Endodermal cell (in vitro differentiated cells): ENCODE measurements around the gene PACRGL. TPM values are rescaled to one million over a fixed set of nuclear protein-coding genes. Genes with fewer than 3 reads are reported as not detected.

ENCODE experiments used
- DNase-seq: peaks from one replicate; pipeline ENCODE4 v3.0.0-alpha.2; 2017
- H3K27ac ChIP-seq: 2 replicates; pipeline ENCODE4 v1.5.1; 2013; ENCODE audit warnings: mild to moderate bottlenecking, low read depth, low read length, moderate library complexity
- H3K27me3 ChIP-seq: 2 replicates; pipeline ENCODE4 v1.6.1; 2013; ENCODE audit warnings: mild to moderate bottlenecking, low read length, moderate library complexity; ENCODE audit not compliant: insufficient read depth, control insufficient read depth, poor library complexity, severe bottlenecking
- H3K36me3 ChIP-seq: 2 replicates; pipeline ENCODE4 v1.7.0; 2013; ENCODE audit warnings: mild to moderate bottlenecking, low read length, moderate library complexity; ENCODE audit not compliant: control insufficient read depth, insufficient read depth
- H3K4me1 ChIP-seq: one replicate; pipeline ENCODE4 v1.7.0; 2013; ENCODE audit warnings: low read length; ENCODE audit not compliant: control insufficient read depth, insufficient read depth
- H3K4me3 ChIP-seq: 2 replicates; pipeline ENCODE4 v1.5.1; 2013; ENCODE audit warnings: mild to moderate bottlenecking, low read length, moderate library complexity
- H3K9ac ChIP-seq: 2 replicates; pipeline ENCODE4 v1.6.1; 2013; ENCODE audit warnings: mild to moderate bottlenecking, low read length, moderate library complexity; ENCODE audit not compliant: poor library complexity, severe bottlenecking; ENCODE audit errors: extremely low read depth
- H3K9me3 ChIP-seq: 2 replicates; pipeline ENCODE4 v1.6.1; 2013; ENCODE audit warnings: mild to moderate bottlenecking, low read length, moderate library complexity; ENCODE audit not compliant: control insufficient read depth
- H3K27ac Mint-ChIP-seq: 2 replicates; pipeline ENCODE4 v1.8.0; 2020; ENCODE audit warnings: mixed read lengths
- H3K27me3 Mint-ChIP-seq: 2 replicates; pipeline ENCODE4 v1.8.0; 2021; ENCODE audit warnings: mild to moderate bottlenecking, mixed read lengths; ENCODE audit not compliant: insufficient read depth
- H3K36me3 Mint-ChIP-seq: 2 replicates; pipeline ENCODE4 v1.8.0; 2020; ENCODE audit warnings: low read depth, mixed read lengths
- H3K4me1 Mint-ChIP-seq: 2 replicates; pipeline ENCODE4 v1.8.0; 2020; ENCODE audit warnings: mixed read lengths
- H3K4me3 Mint-ChIP-seq: 2 replicates; pipeline ENCODE4 v1.8.0; 2020; ENCODE audit warnings: mild to moderate bottlenecking, moderate library complexity, mixed read lengths
- H3K9me3 Mint-ChIP-seq: 2 replicates; pipeline ENCODE4 v1.8.0; 2020; ENCODE audit warnings: mild to moderate bottlenecking, mixed read lengths
- CTCF ChIP-seq: fragments of 200-600 bp; sonication (generic); conservative IDR thresholded peaks from 2 replicates; pipeline ENCODE4 v1.5.0; 2021; ENCODE audit warnings: antibody characterized with exemption, mild to moderate bottlenecking
- WGBS, 2 experiments: methylation state at CpG; one replicate each; pipeline versions ENCODE4 v1.1.5 to v1.1.7; 2013; ENCODE audit warnings: missing lambda C conversion rate in 2 of 2, mixed read lengths in 1 of 2; ENCODE audit not compliant: insufficient coverage in 1 of 2, insufficient read length in 1 of 2; 5-methylcytosine and 5-hydroxymethylcytosine counted together
- total RNA-seq, 2 donors: library from RNA; stranded (reverse); fragmentation: NEBNext Ultra II Directional in 1 of 2; extraction: Animal tissue kit (Norgen Biotek cat#: 25700) in 1 of 2; gene quantifications; 2 replicates in 1 of 2; 3 replicates in 1 of 2; pipeline ENCODE4 v1.2.1, GENCODE V29; 2021

The PACRGL gene
- total RNA-seq, 2 donors from 2014 or later, result 19.4 to 24.2 TPM

DNA sequence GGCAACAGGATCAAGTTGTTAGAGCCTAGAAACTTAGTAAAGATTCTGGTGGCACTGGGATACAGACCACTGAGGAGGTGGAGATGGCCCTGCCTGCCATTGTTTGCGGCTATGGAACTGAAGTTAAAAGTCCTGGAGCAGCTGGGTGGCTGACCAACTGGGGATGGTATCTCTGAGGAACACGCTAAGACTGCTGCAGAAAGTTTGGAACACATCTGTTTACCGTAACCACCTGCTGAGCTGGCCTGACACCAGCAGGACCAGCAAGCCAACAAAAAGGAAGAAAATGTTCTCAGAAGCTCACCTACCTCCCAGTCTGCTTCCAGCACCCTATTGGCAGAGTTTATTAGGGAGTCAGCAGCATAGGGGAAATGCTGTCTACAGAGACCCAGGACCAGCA is 17.4 kb upstream of the PACRGL start:
- Histone ChIP-seq H3K4me1 (peaks cover 3% of the 10 kb centered on the region), H3K4me3 (no peak overlapping the region), H3K27me3 (peaks cover 94% of the 10 kb centered on the region), H3K9ac (no peak overlapping the region), H3K9me3 (peaks cover 5% of the 10 kb centered on the region), H3K27ac (no peak overlapping the region), H3K36me3 (no peaks in the 10 kb centered on the region)
- Mint-ChIP-seq H3K4me1 (peaks cover 6% of the 10 kb centered on the region), H3K9me3 (peaks cover under 1% of the 10 kb centered on the region), H3K27me3 (peaks cover 85% of the 10 kb centered on the region), H3K27ac (no peak overlapping the region), H3K36me3 (no peaks in the 10 kb centered on the region), H3K4me3 (no peak overlapping the region)
- peak; percentile 45 for DNase-seq
- TF ChIP-seq CTCF, result no peak
- WGBS, 2 experiments, result 84 to 95% methylated on average over 3 of the region's 3 CpGs

GRCh38 chr4:20683766-20684165 is 16.5 kb upstream of the PACRGL start:
- WGBS, 2 experiments, result 95% methylated on average over 3 of the region's 3 CpGs; no CpG with 5 or more reads in 1 of the 2 experiments
- peaks cover 91% of the 10 kb centered on the region for H3K27me3 ChIP-seq
- no peaks in the 10 kb centered on the region for H3K36me3 ChIP-seq
- H3K27ac Mint-ChIP-seq, result no peak overlapping the region
- DNase-seq, result no peak
- TF ChIP-seq CTCF, result no peak
- peaks cover 80% of the 10 kb centered on the region for H3K27me3 Mint-ChIP-seq
- H3K36me3 Mint-ChIP-seq, result no peaks in the 10 kb centered on the region
- H3K4me1 Mint-ChIP-seq, result peaks cover 6% of the 10 kb centered on the region
- H3K4me1 ChIP-seq, result peaks cover 3% of the 10 kb centered on the region
- no peak overlapping the region for H3K4me3 Mint-ChIP-seq
- H3K9ac ChIP-seq, result no peak overlapping the region
- H3K4me3 ChIP-seq, result no peak overlapping the region
- H3K9me3 ChIP-seq, result no peaks in the 10 kb centered on the region
- H3K9me3 Mint-ChIP-seq, result no peaks in the 10 kb centered on the region
- H3K27ac ChIP-seq, result no peak overlapping the region

GRCh38 chr4:20684852-20685763 is 15.2 kb upstream of the PACRGL start:
- Mint-ChIP-seq H3K27ac (no peak overlapping the region), H3K36me3 (no peaks in the 10 kb centered on the region), H3K4me1 (peaks cover 6% of the 10 kb centered on the region), H3K4me3 (no peak overlapping the region), H3K9me3 (no peaks in the 10 kb centered on the region), H3K27me3 (peaks cover 67% of the 10 kb centered on the region)
- H3K36me3 ChIP-seq, result no peaks in the 10 kb centered on the region
- 18 to 48% methylated on average over 2 to 6 of the region's 6 CpGs for WGBS, 2 experiments
- H3K4me3 ChIP-seq, result no peak overlapping the region
- no peak overlapping the region for H3K27ac ChIP-seq
- H3K4me1 ChIP-seq, result peaks cover 3% of the 10 kb centered on the region
- peaks cover 78% of the 10 kb centered on the region for H3K27me3 ChIP-seq
- DNase-seq, result no peak
- TF ChIP-seq CTCF, result peak; percentile 82
- no peak overlapping the region for H3K9ac ChIP-seq
- H3K9me3 ChIP-seq, result no peaks in the 10 kb centered on the region
